BJ (cell line): ENCODE data around the gene MFAP5. TPM values are rescaled to one million over a fixed set of nuclear protein-coding genes. Genes with fewer than 3 reads are reported as not detected.

Source experiments
- CTCF ChIA-PET: fragments of 350-600 bp; formaldehyde crosslinking; extraction: SDS; loops from one replicate; lab custom pipeline; 2021; ENCODE audit warnings: antibody characterized with exemption, inconsistent platforms; lab: Yijun Ruan, JAX
- POLR2A ChIA-PET: fragments of 300-600 bp; sonication (Branson Sonifier 250); formaldehyde crosslinking; extraction: SDS; loops from one replicate; lab custom pipeline; 2021; ENCODE audit warnings: antibody characterized with exemption; lab: Charles Lee
- DNase-seq: peaks from one replicate; pipeline ENCODE4 v3.0.0-alpha.2; 2011; ENCODE audit warnings: low read depth
- H3K27me3 ChIP-seq: 2 replicates; pipeline ENCODE4 v1.6.0; 2011; ENCODE audit warnings: low read length; ENCODE audit not compliant: control insufficient read depth, insufficient read depth
- H3K36me3 ChIP-seq: 2 replicates; pipeline ENCODE4 v1.5.1; 2011; ENCODE audit warnings: low read length; ENCODE audit not compliant: control insufficient read depth, insufficient read depth
- H3K4me3 ChIP-seq: 2 replicates; pipeline ENCODE4 v1.5.1; 2011; ENCODE audit warnings: low read depth, mild to moderate bottlenecking, control low read depth, low read length
- CTCF ChIP-seq: IDR thresholded peaks from 2 replicates; pipeline ENCODE4 v1.5.1; 2011; ENCODE audit warnings: low read depth, mild to moderate bottlenecking, control low read depth, inconsistent platforms, low read length, moderate library complexity; ENCODE audit not compliant: insufficient read depth
- polyA plus RNA-seq: library from polyadenylated mRNA; depleted of rRNA; stranded (reverse); fragments of >200 nt; gene quantifications from 2 replicates; pipeline ENCODE4 v1.2.3, GENCODE V29; 2011

MFAP5 gene
- polyA plus RNA-seq, 1 experiment: 172 TPM

GRCh38 chr12:8698879-8699278 is 36.3 kb upstream of the MFAP5 start:
- Histone ChIP-seq H3K36me3 (no peaks in the 10 kb centered on the region), H3K27me3 (no peaks in the 10 kb centered on the region), H3K4me3 (peak overlapping the region; percentile 97)
- DNase-seq: no peak
- CTCF ChIA-PET: no interaction called here
- POLR2A ChIA-PET: no interaction called here
- no peak for TF ChIP-seq CTCF

GRCh38 chr12:8698132-8698851 is 35.7 kb upstream of the MFAP5 start:
- ChIA-PET CTCF (interaction anchor here (1.2 kb wide), 1 partner anchor 16 kb away, joined by 3 read pairs; no protein-coding TSS in a partner anchor), POLR2A (no interaction called here)
- Histone ChIP-seq H3K27me3 (no peaks in the 10 kb centered on the region), H3K4me3 (peak overlapping the region; percentile 97), H3K36me3 (no peaks in the 10 kb centered on the region)
- no peak for TF ChIP-seq CTCF
- no peak for DNase-seq

GRCh38 chr12:8697476-8698131 is 35.0 kb upstream of the MFAP5 start, which contains the start of gene RIMKLB:
Gene RIMKLB (plus strand): TSS chr12:8697991. CDS start chr12:8713867, 15,876 bp downstream.
- ChIA-PET CTCF (interaction anchor here (1.2 kb wide), 1 partner anchor 16 kb away, joined by 3 read pairs; no protein-coding TSS in a partner anchor), POLR2A (no interaction called here)

GRCh38 chr12:8697120-8697475 is 34.5 kb upstream of the MFAP5 start:
- ChIA-PET POLR2A (no interaction called here), CTCF (interaction anchor here (1.1 to 1.2 kb wide), 2 partner anchors 13 to 15 kb away, joined by 3 read pairs; no protein-coding TSS in a partner anchor)
- peak overlapping the region; percentile 97 for H3K4me3 ChIP-seq

More at GRCh38 chr12:8697476-8698131, 35.0 kb upstream of the MFAP5 start, which contains the start of gene RIMKLB:
- DNase-seq: no peak
- peak within 1 kb of the TSS; percentile 97 for H3K4me3 ChIP-seq
- TF ChIP-seq CTCF: no peak
- no peaks in the 10 kb centered on the region for H3K36me3 ChIP-seq
- H3K27me3 ChIP-seq: no peaks in the 10 kb centered on the region

More at GRCh38 chr12:8697120-8697475, 34.5 kb upstream of the MFAP5 start:
- Histone ChIP-seq H3K27me3 (no peaks in the 10 kb centered on the region), H3K36me3 (no peaks in the 10 kb centered on the region)
- no peak for DNase-seq
- TF ChIP-seq CTCF: no peak
